NCI-H1092 treated with DMSO at 0.1 percent for 48 hours (cell line): ENCODE results near the gene SEMA4G.

ENCODE experiments used
- DNase-seq: peaks from one replicate; lab custom pipeline; 2025; lab: John Stamatoyannopoulos, UW

The SEMA4G gene

GRCh38 chr10:101007099-101007711, 37.9 kb downstream of the SEMA4G start:
- peak; percentile 51 for DNase-seq

- no peak for DNase-seq
Observed at GRCh38 chr10:101007915-101008822, 38.9 kb downstream of the SEMA4G start.

GRCh38 chr10:101008823-101009423, 39.6 kb downstream of the SEMA4G start:
- DNase-seq, result no peak

GRCh38 chr10:101010329-101010728, 41.0 kb downstream of the SEMA4G start:
- DNase-seq, result no peak

GRCh38 chr10:101011517-101012423, 42.5 kb downstream of the SEMA4G start:
- DNase-seq, result no peak

GRCh38 chr10:101012525-101013364, 43.4 kb downstream of the SEMA4G start:
- DNase-seq, result peak; percentile 81

GRCh38 chr10:101013365-101013825, 44.1 kb downstream of the SEMA4G start:
- DNase-seq, result no peak

- peak; percentile 41 for DNase-seq
Observed at GRCh38 chr10:101014230-101014884, 45.1 kb downstream of the SEMA4G start.

- DNase-seq, result no peak
Observed at GRCh38 chr10:101014966-101015581, 45.8 kb downstream of the SEMA4G start.

- DNase-seq, result no peak
Observed at GRCh38 chr10:101015582-101015973, 46.3 kb downstream of the SEMA4G start.

- no peak for DNase-seq
Observed at GRCh38 chr10:101016814-101017213, 47.5 kb downstream of the SEMA4G start.

- DNase-seq, result no peak
Observed at GRCh38 chr10:101018118-101018599, 48.9 kb downstream of the SEMA4G start.

- DNase-seq, result peak; percentile 20
Observed at GRCh38 chr10:101018600-101019439, 49.5 kb downstream of the SEMA4G start.
